ENCODE data around the gene CIART. TPM values are rescaled to one million over a fixed set of nuclear protein-coding genes. Genes with fewer than 3 reads are reported as not detected.
A peak's percentile ranks its signal among the peaks of the same experiment; 100 is the strongest.

The CIART gene
- total and polyA plus RNA-seq, 2 of the 8 experiments (the other 6 are each of a cell fraction or from before 2014, with no cell fraction given) = 9.6 to 33.3 TPM

DNA sequence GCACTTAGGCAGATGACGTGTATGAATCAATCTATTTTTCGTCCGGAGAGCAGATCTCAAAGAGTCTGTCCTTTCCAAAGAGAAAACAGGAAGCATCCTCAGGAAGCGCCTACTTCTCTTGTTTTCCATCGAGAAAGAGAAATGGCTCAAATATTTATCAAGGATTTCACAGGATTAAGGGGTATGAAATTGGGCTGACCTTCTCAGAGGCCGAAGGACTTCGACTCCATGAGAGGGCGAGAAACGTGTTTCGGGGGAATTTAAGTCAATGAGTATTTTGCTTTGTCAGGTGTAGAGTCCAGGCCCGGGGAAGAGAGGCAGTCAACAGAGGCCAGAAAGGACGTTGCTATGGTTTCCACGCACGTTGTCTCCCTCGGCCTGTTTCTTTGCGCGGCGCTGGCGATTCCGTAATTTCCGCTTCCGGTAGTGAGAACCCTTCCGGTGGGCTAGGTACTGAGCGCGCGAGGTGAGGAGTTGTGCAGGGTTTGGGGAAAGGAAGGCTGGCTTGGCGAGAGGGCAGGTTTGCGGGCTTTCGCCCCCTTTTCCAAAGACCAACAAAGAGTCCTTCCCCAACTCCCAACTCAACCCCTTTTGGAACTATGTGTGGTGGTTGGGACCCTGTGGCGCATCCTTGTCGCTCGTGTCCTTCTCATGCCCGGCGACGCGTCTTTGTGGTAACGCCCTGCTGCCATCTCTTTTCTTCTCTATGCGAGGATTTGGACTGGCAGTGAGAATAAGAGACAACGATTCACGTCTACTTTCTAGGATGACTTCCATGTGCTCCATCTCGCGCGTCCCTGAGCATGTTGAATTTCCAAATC lies 11.3 kb downstream of the CIART start, which contains the start of gene MRPS21:
Gene MRPS21 (plus strand): TSS at position 429 of the 821 bp plus-strand sequence. CDS start 506 bp downstream, outside the sequence.
- peak within 1 kb of the TSS; percentile 90 for H3K27ac ChIP-seq (ENCODE audit: low read depth, low read length)
- POLR2A ChIA-PET (ENCODE audit: partially characterized antibody) = interaction anchor here (25.2 kb wide), 1 partner anchor 36 kb away, joined by 535 read pairs; the partner anchor contains the start of gene CA14
- TF ChIP-seq HDAC6 (IDR thresholded peaks at IDR 0.05; ENCODE audit: low read depth, low read length) (no peak), POLR2A (IDR thresholded peaks at IDR 0.05; ENCODE audit: control extremely low read depth in 1 of 2, low read depth in 2 of 2, low read length in 2 of 2) (peak; percentile 92 to 99), TAF1 (IDR thresholded peaks at IDR 0.05; ENCODE audit: low read depth, low read length) (peak; percentile 92), PHF8 (conservative IDR thresholded peaks at IDR 0.05; ENCODE audit: low read depth, low read length) (peak; percentile 94), CEBPB (IDR thresholded peaks at IDR 0.05; ENCODE audit: low read depth, low read length) (no peak), SAP30 (IDR thresholded peaks at IDR 0.05; ENCODE audit: insufficient read depth, insufficient replicate concordance, low read length) (peak; percentile 32), SRF (IDR thresholded peaks at IDR 0.05; ENCODE audit: low read depth, low read length) (peak; percentile 32; the same call in 1 of the 2 replicates), ASH2L (IDR thresholded peaks at IDR 0.05; ENCODE audit: low read length) (peak; percentile 86), CREB1 (IDR thresholded peaks at IDR 0.05) (peak; percentile 94)
- TF ChIP-seq, protein P1, sequence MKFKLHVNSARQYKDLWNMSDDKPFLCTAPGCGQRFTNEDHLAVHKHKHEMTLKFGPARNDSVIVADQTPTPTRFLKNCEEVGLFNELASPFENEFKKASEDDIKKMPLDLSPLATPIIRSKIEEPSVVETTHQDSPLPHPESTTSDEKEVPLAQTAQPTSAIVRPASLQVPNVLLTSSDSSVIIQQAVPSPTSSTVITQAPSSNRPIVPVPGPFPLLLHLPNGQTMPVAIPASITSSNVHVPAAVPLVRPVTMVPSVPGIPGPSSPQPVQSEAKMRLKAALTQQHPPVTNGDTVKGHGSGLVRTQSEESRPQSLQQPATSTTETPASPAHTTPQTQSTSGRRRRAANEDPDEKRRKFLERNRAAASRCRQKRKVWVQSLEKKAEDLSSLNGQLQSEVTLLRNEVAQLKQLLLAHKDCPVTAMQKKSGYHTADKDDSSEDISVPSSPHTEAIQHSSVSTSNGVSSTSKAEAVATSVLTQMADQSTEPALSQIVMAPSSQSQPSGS (IDR thresholded peaks at IDR 0.05; ENCODE audit: low read length) = peak; percentile 29; the same call in 1 of the 2 replicates

More for the DNA sequence above, 11.3 kb downstream of the CIART start, which contains the start of gene MRPS21:
- peak; percentile 70 to 88 for DNase-seq (ENCODE audit: low read depth in 1 of 2, low spot score in 2 of 2)
- WGBS, 2 experiments (ENCODE audit: extremely low coverage in 1 of 2, insufficient coverage in 1 of 2, insufficient read length in 1 of 2, insufficient replicate concordance in 2 of 2, low coverage in 1 of 2, low lambda C conversion rate in 2 of 2, missing lambda C conversion rate in 1 of 2) = 11% methylated on average over 43 of the region's 43 CpGs; no CpG with 5 or more reads in 1 of the 2 experiments
- peak within 1 kb of the TSS; percentile 18 for H2AK5ac ChIP-seq (ENCODE audit: low read depth, low read length)
- H3K56ac ChIP-seq (replicated peaks; ENCODE audit: insufficient read length, low read depth, low read length) = peak within 1 kb of the TSS; percentile 7
- H2BK15ac ChIP-seq (ENCODE audit: low read length) = 0 out of 2 replicates have a peak within 1 kb of the TSS, but pooled peaks have one; percentile 93
- peaks cover 4 to 34% of the 10 kb centered on the region in 2 experiments; a peak in 3 of 4 replicates for H3K79me2 ChIP-seq (ENCODE audit: control insufficient read depth in 1 of 2, insufficient read depth in 2 of 2, low read length in 2 of 2)
- H3K9me3 ChIP-seq (ENCODE audit: insufficient read depth in 2 of 2, low read depth in 1 of 2, low read length in 1 of 2) = no peaks in the 10 kb centered on the region
- no peak within 1 kb of the TSS for H2BK20ac ChIP-seq (ENCODE audit: low read length)
- 0 out of 2 replicates have a peak within 1 kb of the TSS, but pooled peaks have one; percentile 39 for H3K18ac ChIP-seq (ENCODE audit: extremely low read depth, low read length)
- no peaks in the 10 kb centered on the region for H3K79me1 ChIP-seq (ENCODE audit: low read depth, low read length)
- peak within 1 kb of the TSS; percentile 71 to 97 (median 94) for H3K9ac ChIP-seq (replicated peaks in 1 of 4; ENCODE audit: extremely low read depth in 1 of 4, low read depth in 3 of 4, low read length in 3 of 4)
- H3K14ac ChIP-seq (ENCODE audit: insufficient read length) = no peak within 1 kb of the TSS
- H3K4me1 ChIP-seq (replicated peaks in 1 of 4; ENCODE audit: control insufficient read depth in 3 of 4, insufficient read depth in 4 of 4, low read length in 3 of 4) = no peaks in the 10 kb centered on the region; a peak in 2 of 7 replicates
- H2BK5ac ChIP-seq (ENCODE audit: low read depth, low read length) = peak within 1 kb of the TSS; percentile 0; the same call in 1 of the 2 replicates
- peak within 1 kb of the TSS; percentile 79 to 100 (median 90) for H3K4me3 ChIP-seq (ENCODE audit: extremely low read depth in 1 of 4, insufficient read depth in 2 of 4, low read depth in 3 of 4, low read length in 4 of 4)
- peak within 1 kb of the TSS; percentile 71 for H2AFZ ChIP-seq (ENCODE audit: low read length)
- peak within 1 kb of the TSS; percentile 56 for H4K5ac ChIP-seq (ENCODE audit: insufficient read length, low read depth, low read length)
- peak within 1 kb of the TSS; percentile 99; the same call in 1 of the 2 replicates for H4K8ac ChIP-seq (ENCODE audit: extremely low read depth, insufficient read depth, low read length)
- no peaks in the 10 kb centered on the region; the same call in 1 of the 2 replicates for H3K23me2 ChIP-seq (ENCODE audit: low read depth, low read length)
- peak; percentile 57 for FAIRE-seq
- H4K20me1 ChIP-seq (replicated peaks in 1 of 2; ENCODE audit: control insufficient read depth in 1 of 2, insufficient read depth in 2 of 2, low read length in 2 of 2) = no peaks in the 10 kb centered on the region
- peaks cover 15 to 29% (median 19%) of the 10 kb centered on the region in 4 experiments; a peak in 7 of 8 replicates for H3K36me3 ChIP-seq (ENCODE audit: control insufficient read depth in 2 of 4, insufficient read depth in 4 of 4, low read length in 3 of 4)
- no peak within 1 kb of the TSS for H3K23ac ChIP-seq (ENCODE audit: insufficient read length)
- peak within 1 kb of the TSS; percentile 80 for H2BK12ac ChIP-seq (ENCODE audit: low read depth, low read length)
- H4K91ac ChIP-seq (replicated peaks; ENCODE audit: insufficient read length, low read length) = peak within 1 kb of the TSS; percentile 23
- peak within 1 kb of the TSS; percentile 72 to 78 for H3K4me2 ChIP-seq (ENCODE audit: insufficient read depth in 1 of 2, low read depth in 2 of 2, low read length in 2 of 2)
- H2BK120ac ChIP-seq (replicated peaks; ENCODE audit: low read depth, low read length) = no peak within 1 kb of the TSS
- peak within 1 kb of the TSS; percentile 48 for H3K4ac ChIP-seq (replicated peaks; ENCODE audit: insufficient read length, low read depth, low read length)
- H3K27me3 ChIP-seq (replicated peaks in 1 of 4; ENCODE audit: control insufficient read depth in 3 of 4, extremely low read depth in 1 of 4, insufficient read depth in 3 of 4, low read length in 3 of 4) = no peaks in the 10 kb centered on the region
- CTCF ChIA-PET (ENCODE audit: partially characterized antibody) = no interaction called here
